ENCODE results near the gene BTBD16.

The BTBD16 gene

DNA sequence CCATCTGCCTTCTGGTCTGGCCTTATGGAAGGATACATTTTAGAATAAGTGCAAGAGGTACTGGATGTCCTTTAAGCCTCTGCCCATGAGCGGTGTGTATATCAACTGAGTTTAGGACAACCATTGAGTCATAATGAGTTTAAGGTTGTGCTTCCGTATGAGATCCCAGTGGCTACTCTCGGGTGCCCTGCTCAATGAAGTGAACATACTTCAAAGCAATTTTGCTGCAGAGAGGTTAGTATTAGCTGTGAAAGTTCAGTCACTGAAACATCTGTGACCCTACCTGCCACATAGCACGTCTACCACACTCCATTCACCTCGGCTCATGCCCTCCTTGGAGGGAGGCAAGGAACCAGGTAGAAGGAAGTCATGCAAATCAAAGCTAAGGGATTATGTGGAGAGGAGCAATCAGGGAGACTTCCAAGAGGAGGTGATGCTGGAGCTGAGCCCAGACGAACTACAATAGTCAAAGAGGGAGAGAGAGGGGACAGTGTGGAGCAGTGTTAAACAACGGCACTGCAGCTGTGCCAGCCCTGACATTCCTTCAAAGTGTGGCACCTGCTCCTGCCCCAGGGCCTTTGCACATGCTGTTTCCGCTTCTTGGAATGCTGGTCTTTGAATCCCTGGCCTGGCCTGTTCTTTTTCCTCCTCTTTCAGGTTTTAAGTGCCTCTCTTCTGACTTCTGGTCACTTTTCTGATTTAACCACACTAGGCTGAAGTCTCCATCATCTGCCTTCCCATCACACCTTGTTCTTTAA lies 25.4 kb downstream of the BTBD16 start:
- FAIRE-seq: no peak

DNA sequence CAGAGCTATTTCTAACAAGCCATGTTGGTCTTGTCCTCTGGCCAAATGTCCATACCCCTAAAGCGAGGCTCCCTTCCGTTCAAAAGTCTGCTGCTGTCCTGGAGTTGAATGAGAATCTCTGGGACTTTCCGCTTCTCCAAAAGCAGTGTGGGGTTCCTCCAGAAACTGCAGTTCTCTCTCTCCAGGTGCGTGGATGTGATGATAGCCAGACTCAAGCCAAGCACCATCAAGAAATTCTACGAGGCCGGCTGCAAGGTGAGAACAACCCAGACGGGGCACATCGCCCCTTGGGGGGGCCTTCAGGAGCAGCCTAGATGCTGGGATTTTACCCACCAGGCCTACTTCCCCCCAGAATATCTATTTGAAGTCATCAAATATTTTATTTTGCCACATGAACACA lies 26.5 kb downstream of the BTBD16 start:
- no peak for FAIRE-seq

- no peak for FAIRE-seq
These were observed 27.1 kb downstream of the BTBD16 start for GRCh38 chr10:122298206-122298597.

DNA sequence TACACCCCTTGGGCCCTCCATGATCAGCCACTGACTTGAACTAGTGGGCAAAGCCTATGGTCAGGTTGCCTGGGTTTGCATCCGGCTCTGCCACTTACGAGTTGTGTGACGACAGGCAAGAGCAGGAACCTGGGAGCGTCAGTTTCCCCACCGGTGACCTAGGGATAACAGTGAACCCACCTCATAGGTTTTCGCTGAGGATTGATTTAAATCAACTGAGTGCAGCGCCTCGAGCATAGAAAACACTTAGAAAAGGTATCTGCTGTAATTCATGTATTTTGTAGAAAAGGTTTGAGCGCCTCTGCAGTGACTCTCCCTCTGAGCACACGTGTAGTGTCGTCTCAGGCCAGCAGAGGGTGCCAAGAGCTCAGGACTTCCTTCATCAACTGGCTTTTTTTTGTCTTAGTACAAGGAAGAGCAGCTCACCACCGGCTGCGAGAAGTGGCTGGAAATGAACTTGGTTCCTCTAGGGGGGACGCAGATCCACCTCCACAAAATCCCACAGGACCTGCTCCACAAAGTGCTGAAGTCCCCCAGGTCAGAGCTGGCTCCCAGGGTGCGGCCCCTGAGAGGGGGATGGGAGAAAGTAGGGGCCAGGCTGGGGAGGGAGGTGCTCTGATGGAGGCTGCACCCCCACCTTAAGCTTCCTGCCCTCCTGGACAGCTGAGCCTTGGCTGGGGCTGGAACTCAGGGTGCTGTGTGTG lies 27.7 kb downstream of the BTBD16 start:
- FAIRE-seq: peak; percentile 97

- FAIRE-seq: no peak
These were observed 28.5 kb downstream of the BTBD16 start for GRCh38 chr10:122299423-122300075.

DNA sequence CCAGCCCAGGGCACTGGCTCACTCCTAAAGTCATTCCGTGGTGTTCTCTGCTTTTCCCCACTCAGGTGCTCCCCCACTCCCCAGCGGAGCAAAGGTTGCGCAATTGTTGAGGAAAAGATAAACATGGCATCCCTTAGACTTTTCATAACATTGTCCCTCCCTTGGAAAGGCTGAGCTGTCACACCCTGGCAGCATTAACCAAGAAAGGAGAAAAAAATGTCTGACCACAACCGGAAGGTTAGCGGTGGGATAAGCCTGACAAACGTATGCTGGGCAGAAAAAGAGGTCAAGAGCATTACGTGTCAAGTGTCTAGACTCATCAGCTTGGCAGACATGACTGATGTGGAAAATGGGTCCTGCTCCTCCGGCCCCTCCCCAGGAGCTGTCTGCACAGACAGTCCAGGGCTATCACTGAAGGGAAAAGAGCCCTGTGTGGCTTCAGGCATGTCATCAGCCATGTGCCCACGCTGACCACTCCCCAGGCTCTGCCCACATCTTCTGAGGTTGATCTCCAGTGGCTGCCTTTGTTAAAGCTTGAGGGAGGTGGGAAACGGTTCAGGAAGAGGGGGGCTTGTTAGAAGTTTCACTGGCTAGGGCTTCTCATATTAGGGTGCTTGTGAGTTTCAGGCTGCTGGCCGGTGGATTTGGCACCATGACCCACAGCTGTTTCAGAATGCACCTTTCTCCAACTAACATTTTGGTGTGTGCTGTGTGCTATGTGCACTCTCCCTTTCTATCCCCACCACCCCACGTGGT lies 30.1 kb downstream of the BTBD16 start:
- no peak for FAIRE-seq

- FAIRE-seq: no peak
These were observed 30.7 kb downstream of the BTBD16 start for GRCh38 chr10:122301811-122302115.

GRCh38 chr10:122302315-122302714 lies 31.2 kb downstream of the BTBD16 start:
- no peak for FAIRE-seq

DNA sequence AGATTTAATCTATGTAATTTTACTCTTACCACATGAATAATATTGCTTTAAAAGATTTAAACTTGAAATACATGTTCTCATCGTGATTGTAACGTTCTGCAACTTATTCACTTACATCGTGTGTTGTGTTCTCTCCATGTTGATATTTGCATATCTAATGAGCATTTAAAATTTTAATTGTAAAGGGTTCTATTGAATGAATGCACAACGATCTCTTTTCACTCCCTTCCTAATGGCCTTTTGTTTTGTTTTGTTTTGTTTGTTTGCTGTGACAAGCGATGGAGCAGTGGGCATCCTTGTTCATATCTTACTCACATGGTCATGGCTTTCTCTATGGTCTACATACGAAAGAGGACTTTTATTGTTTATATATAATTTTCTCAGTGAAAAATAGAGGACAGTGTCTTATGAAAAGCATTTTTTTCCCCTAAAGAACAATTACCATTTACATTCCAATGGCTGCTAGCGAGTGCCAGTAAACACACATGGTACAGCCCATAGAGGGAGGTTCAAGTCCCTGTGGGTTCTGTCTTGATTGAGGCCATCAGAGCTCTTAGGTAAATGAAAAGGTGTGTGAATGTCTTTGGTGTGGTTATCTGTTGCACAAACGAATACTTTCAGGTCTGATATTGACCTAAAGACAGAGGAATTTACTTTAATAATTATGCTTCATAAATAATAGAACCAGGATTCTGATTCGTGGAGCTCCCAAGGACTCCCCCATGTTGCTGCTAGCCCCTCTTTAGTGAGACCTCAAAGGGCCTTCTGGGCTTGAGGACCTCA lies 32.4 kb downstream of the BTBD16 start:
- FAIRE-seq: no peak

GRCh38 chr10:122304054-122304579 lies 33.0 kb downstream of the BTBD16 start:
- FAIRE-seq: no peak

DNA sequence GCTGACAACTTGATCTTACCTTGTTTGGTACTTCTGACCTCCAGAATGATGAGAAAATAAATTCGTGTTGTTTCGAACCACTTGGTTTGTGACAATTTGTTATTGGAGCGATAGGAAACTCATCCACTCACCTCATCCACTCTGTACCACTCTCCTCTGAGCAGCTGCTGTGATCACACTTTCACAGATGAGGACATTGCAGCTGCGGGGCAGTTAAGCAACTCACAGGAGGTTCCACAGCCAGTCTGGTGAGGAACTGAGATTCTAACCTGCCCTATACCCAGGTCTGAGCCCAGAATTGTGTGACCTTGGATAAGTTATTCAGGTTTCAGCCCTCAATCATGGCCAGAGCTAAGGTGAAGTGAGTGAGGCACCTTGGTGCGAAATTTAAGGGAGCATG lies 35.2 kb downstream of the BTBD16 start:
- no peak for FAIRE-seq

- no peak for FAIRE-seq
These were observed 35.6 kb downstream of the BTBD16 start for GRCh38 chr10:122306744-122307143.

- peak; percentile 95 for FAIRE-seq
These were observed 36.7 kb downstream of the BTBD16 start for GRCh38 chr10:122307669-122308416.

DNA sequence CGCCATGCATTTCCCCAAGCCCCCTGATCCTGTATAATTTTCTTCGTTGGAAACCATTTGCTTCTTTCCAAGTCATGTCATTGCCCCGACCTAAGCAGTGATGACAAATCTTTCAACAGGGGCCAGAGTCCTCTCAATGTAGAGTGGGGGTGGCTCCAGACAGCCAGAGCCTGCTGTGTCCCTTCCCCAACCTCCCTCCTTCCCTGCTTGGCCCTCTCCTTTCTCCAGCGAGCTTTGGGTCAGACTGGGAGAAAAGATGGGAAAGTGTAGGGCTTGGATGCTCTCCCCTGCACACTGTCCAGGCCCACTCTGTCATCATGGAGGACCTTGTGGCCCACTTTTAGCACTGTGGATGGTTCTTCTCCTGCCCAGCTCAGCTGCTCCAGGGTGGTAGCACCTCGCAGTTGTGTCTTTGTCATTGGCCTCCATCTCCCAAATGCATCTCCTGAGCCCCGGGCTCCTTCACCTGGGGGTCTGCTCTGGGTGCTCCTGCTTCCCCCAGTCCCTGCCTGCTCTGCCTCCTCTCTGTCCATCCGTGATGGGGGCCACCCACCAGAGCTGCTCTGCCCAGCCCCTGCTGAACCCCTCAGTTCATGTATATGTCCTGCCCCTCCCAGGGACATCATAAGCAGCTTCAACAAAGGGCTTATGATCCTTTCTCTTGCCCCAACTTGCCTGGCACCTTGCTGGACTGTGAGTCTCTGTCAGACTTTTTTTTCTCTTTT lies 37.5 kb downstream of the BTBD16 start:
- FAIRE-seq: no peak

- FAIRE-seq: no peak
These were observed 39.4 kb downstream of the BTBD16 start for GRCh38 chr10:122310311-122311050.

DNA sequence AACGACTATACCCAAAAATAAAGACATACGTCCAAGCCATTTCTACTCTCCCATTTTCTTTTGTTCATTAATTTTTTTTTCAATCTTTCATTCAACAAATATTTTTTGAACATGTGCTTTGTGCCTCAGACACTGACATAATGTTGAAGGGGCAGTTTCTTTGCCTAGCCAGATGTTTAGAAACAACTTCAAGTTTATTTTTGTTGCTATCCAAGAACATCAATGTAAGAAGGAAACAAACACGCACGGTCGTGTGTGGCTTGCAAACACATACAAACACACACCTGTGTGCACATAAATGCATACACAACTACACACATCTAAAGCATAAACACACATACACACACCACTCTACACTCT lies 39.9 kb downstream of the BTBD16 start:
- no peak for FAIRE-seq

DNA sequence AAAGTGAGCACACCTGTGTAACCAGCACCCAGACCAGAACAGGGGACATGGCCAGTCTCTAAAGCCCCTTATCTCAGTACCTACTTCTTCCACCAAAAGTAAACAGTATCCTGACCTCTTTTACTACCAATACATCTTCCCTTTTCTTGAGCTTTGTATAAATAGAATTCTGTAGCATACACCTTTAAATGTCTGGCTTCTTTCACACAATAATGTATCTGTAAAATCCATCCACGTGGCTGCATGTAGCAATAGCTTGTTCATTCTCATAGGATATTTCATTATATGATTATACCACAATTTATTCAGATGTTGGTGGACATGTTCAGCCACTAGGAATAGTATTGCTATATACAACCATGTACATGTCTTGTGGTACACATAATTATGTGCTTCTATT lies 40.6 kb downstream of the BTBD16 start:
- FAIRE-seq: no peak

DNA sequence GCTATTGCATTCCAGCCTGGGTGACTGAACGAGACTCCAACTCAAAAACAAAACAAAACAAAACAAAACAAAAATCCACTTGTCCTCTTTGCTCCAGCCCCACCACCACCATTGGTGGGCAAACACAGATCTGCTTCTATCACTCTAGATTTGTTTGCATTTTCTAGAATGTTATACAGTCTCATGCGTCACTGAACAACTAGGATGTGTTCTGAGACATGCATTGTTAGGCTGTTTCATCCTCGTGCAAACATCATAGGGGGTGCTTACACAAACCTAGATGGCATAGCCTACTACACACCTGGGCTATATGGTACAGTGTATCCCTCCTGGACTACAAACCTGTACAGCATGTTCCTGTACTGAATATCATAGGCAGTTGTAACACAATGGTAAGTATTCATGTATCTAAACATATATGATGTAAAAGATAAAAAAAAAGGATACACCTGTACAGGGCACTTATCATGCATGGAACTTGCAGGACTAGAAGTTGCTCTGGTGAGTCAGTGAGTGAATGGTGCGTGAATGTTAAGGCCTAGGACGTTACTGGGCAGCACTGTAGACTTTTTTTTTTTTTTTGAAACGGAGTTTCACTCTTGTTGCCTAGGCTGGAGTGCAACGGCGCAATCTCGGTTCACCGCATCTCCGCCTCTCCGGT lies 45.3 kb downstream of the BTBD16 start:
- no peak for FAIRE-seq

DNA sequence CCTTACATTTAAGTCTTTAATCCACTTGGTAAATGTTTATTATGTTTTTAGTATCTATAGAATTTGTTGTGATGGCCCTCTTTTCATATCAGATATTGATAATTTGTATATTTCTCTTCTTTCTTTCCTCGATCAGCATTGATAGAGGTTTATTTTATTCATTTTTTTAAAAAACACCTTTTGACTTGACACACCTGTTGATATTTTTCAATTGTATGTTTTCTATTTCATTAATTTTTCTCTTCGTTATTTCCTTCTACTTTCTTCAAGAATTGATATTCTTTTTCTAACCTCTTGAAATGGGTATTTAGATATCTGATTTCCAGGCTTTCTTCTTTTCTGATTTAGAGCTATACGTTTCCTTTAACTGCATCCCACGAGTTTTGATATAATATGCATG lies 50.9 kb downstream of the BTBD16 start:
- FAIRE-seq: no peak

- no peak for FAIRE-seq
These were observed 52.1 kb downstream of the BTBD16 start for GRCh38 chr10:122323189-122323588.

All from islet of Langerhans (tissue), 1 donor.